ENCODE data around the gene TP53.
"Not testable (repeated sequence)": the region's sequence is repeated elsewhere in the genome, so short reads cannot be mapped to it uniquely, and the experiment has no call there.

The TP53 gene

GRCh38 chr17:7631398-7632380, 55.6 kb downstream of the TP53 start:
- no peak for DNase-seq (ENCODE audit: low spot score)

DNA sequence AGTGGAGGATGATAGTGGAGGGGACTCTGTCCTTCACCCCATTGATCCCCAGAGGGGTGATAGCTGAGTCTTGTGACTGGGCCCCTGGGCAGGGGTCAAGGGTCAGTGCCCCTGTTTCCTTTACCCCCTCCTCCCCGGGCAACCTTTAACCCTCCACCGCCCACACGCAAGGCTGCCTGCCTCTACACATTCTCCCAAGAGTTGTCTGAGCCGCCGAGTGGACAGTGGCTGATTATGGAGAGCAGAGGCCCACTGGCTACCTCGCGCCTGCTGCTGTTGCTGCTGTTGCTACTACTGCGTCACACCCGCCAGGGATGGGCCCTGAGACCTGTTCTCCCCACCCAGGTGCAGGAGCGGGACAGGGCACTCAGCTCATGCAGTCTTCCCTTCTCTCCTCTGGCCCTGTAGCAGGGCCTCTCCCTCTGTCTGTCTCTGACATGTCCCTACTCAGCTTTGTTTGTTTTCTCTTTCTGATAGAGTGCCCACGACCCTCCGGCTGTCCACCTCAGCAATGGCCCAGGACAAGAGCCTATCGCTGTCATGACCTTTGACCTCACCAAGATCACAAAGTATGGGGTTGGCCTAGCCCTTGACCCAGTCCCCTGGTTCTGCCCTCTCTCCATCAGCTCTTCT, 57.2 kb downstream of the TP53 start, which contains the start of gene SHBG:
Gene SHBG, plus strand, starts transcription at position 197 of the 633 bp plus-strand sequence. Its CDS starts 38 bp downstream, at position 235.
- no peak for DNase-seq (ENCODE audit: low spot score)

- DNase-seq (ENCODE audit: low spot score): peak; percentile 94
These were observed 59.8 kb downstream of the TP53 start, which contains the start of gene SAT2 for GRCh38 chr17:7627250-7628121. Gene SAT2 (minus strand): TSS chr17:7627821. CDS start chr17:7627635, 186 bp downstream.

DNA sequence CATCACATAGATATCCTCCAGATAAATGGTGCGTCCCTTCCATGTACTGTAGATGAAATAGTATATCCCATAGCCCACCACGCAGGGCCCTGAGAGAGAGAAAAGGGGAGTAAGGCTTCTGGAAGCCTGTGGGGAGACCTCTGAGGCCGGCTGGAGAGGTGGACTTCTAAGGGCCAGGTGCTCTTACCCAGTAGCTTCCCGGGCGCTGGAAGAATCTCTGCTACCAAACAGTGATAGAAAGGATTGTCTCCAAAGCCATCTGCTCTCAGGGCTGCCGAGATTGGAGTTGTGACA, 60.4 kb downstream of the TP53 start:
- no peak for DNase-seq (ENCODE audit: low spot score)

- no peak for DNase-seq (ENCODE audit: low spot score)
These were observed 61.0 kb downstream of the TP53 start for GRCh38 chr17:7626307-7626706.

DNA sequence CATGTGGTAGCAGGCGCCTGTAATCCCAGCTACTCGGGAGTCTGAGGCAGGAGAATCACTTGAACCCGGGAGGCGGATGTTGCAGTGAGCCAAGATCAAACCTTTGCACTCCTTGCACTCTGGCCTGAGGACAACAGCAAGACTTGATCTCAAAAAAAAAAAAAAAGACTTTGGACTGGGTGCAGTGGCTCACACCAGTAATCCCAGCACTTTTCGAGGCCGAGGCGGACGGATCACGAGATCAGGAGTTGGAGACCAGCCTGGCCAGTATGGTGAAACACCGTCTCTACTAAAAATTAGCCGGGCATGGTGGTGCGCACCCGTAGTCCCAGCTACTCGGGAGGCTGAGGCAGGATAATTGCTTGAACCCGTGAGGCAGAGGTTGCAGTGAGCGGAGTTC, 61.5 kb downstream of the TP53 start:
- not testable (repeated sequence) for DNase-seq (ENCODE audit: low spot score)

- no peak for DNase-seq (ENCODE audit: low spot score)
These were observed 63.6 kb downstream of the TP53 start for GRCh38 chr17:7623661-7624060.

DNA sequence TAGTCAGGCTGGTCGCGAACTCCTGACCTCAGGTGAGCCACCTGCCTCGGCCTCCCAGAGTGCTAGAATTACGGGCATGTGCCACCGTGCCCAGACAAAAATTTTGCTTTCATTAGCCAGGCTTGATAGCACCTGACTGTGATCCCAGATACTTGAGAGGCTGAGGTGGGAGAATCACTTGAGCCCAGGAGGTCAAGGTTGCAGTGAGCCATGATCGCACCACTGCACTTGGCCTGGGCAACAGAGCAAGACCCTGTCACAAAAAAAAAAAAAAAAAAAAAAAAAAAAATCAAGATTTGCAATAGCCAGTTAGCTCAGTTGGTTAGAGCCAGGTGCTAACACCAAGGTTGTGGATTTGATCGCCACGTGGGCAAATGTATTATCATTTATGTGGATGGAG, 66.5 kb downstream of the TP53 start:
- DNase-seq (ENCODE audit: low spot score): no peak

- no peak for DNase-seq (ENCODE audit: low spot score)
These were observed 68.7 kb downstream of the TP53 start for GRCh38 chr17:7618608-7619007.

All from kidney tubule cell (primary cell).